ENCODE results near the gene WDHD1.
"Not testable (repeated sequence)": the region's sequence is repeated elsewhere in the genome, so short reads cannot be mapped to it uniquely, and the experiment has no call there.

The WDHD1 gene

GRCh38 chr14:55045087-55045486 lies 18.2 kb upstream of the WDHD1 start:
- DNase-seq: no peak

- DNase-seq: no peak
Observed at GRCh38 chr14:55043528-55043927, 16.6 kb upstream of the WDHD1 start.

- DNase-seq: no peak
Observed at GRCh38 chr14:55038708-55039107, 11.8 kb upstream of the WDHD1 start.

- DNase-seq: not testable (repeated sequence)
Observed at GRCh38 chr14:55037995-55038394, 11.1 kb upstream of the WDHD1 start.

GRCh38 chr14:55031190-55031589 lies 4.3 kb upstream of the WDHD1 start:
- DNase-seq: no peak

GRCh38 chr14:55028476-55028875 lies 1.6 kb upstream of the WDHD1 start:
- no peak for DNase-seq

GRCh38 chr14:55028066-55028465 lies 1.2 kb upstream of the WDHD1 start:
- no peak for DNase-seq

- DNase-seq: no peak
Observed at GRCh38 chr14:55026441-55026792, 482 bp downstream of the WDHD1 start.

GRCh38 chr14:55025948-55026347 lies 951 bp downstream of the WDHD1 start:
- DNase-seq: no peak

- not testable (repeated sequence) for DNase-seq
Observed at GRCh38 chr14:55024365-55024764, 2.5 kb downstream of the WDHD1 start.

- no peak for DNase-seq
Observed at GRCh38 chr14:55019968-55020554, 6.8 kb downstream of the WDHD1 start.

GRCh38 chr14:55015006-55015405 lies 11.9 kb downstream of the WDHD1 start:
- DNase-seq: no peak

GRCh38 chr14:55005071-55005470 lies 21.8 kb downstream of the WDHD1 start:
- no peak for DNase-seq

- no peak for DNase-seq
Observed at GRCh38 chr14:55000381-55000780, 26.5 kb downstream of the WDHD1 start.

GRCh38 chr14:54985156-54985555 lies 41.7 kb downstream of the WDHD1 start:
- DNase-seq: no peak

- DNase-seq: no peak
Observed at GRCh38 chr14:54981698-54982097, 45.2 kb downstream of the WDHD1 start.

- DNase-seq: no peak
Observed at GRCh38 chr14:54979039-54979438, 47.9 kb downstream of the WDHD1 start.

GRCh38 chr14:54976316-54976715 lies 50.6 kb downstream of the WDHD1 start:
- no peak for DNase-seq

- no peak for DNase-seq
Observed at GRCh38 chr14:54975856-54976255, 51.0 kb downstream of the WDHD1 start.

- DNase-seq: no peak
Observed at GRCh38 chr14:54974788-54975414, 52.0 kb downstream of the WDHD1 start.

- no peak for DNase-seq
Observed at GRCh38 chr14:54967496-54967895, 59.4 kb downstream of the WDHD1 start.

- no peak for DNase-seq
Observed at GRCh38 chr14:54955143-54955542, 71.8 kb downstream of the WDHD1 start.

GRCh38 chr14:54953609-54954008 lies 73.3 kb downstream of the WDHD1 start:
- not testable (repeated sequence) for DNase-seq

- not testable (repeated sequence) for DNase-seq
Observed at GRCh38 chr14:54952803-54953202, 74.1 kb downstream of the WDHD1 start.

GRCh38 chr14:54947230-54947629 lies 79.7 kb downstream of the WDHD1 start:
- no peak for DNase-seq

All from activated T-cell treated with anti-CD3 and anti-CD28 coated beads, Interleukin-2, amount 50 U/mL, for 48 hours (primary cell).